ENCODE measurements around the gene PPP1R1C. TPM values are rescaled to one million over a fixed set of nuclear protein-coding genes. Genes with fewer than 3 reads are reported as not detected.

Gene PPP1R1C
- total and polyA plus RNA-seq, 2 donors (not counting 1 experiment from before 2014, with no cell fraction given), result not detected

GRCh38 chr2:181989099-181989498 is 3.4 kb downstream of the PPP1R1C start:
- no peak for ATAC-seq (ENCODE audit: low read depth)
- Histone ChIP-seq H4K20me1 (ENCODE audit: control insufficient read depth, insufficient read depth, low read length, poor library complexity, severe bottlenecking) (no peaks in the 10 kb centered on the region), H3K4me3 (ENCODE audit: control extremely low read depth in 1 of 5, extremely low read depth in 1 of 5, insufficient read depth in 1 of 5, low read depth in 2 of 5, low read length in 4 of 5) (no peak overlapping the region), H3K9me3 (ENCODE audit: control extremely low read depth in 1 of 3, control insufficient read depth in 2 of 3, insufficient read depth in 1 of 3, low read length in 2 of 3) (no peaks in the 10 kb centered on the region), H3K27me3 (replicated peaks in 1 of 4; ENCODE audit: control extremely low read depth in 1 of 4, control insufficient read depth in 3 of 4, insufficient read depth in 4 of 4, low read length in 3 of 4) (no peaks in the 10 kb centered on the region), H3K36me3 (replicated peaks in 1 of 2; ENCODE audit: control extremely low read depth in 1 of 2, control insufficient read depth in 1 of 2, extremely low read depth in 1 of 2, insufficient read depth in 2 of 2, low read length in 1 of 2) (no peaks in the 10 kb centered on the region), H3K9ac (ENCODE audit: low read length) (no peak overlapping the region), H3K4me2 (replicated peaks; ENCODE audit: low read depth, low read length, poor library complexity, severe bottlenecking) (no peak overlapping the region), H3K27ac (ENCODE audit: low read length in 2 of 2) (no peak overlapping the region), H3K79me2 (ENCODE audit: control insufficient read depth, insufficient read depth, low read length) (no peaks in the 10 kb centered on the region), H3K4me1 (ENCODE audit: control insufficient read depth in 2 of 2, insufficient read depth in 2 of 2, low read length in 2 of 2) (peaks cover 0 to 4% of the 10 kb centered on the region in 2 donors), H2AFZ (ENCODE audit: insufficient read depth, low read depth, low read length, poor library complexity, severe bottlenecking) (no peak overlapping the region)
- peaks cover 15% of the 10 kb centered on the region for H3K4me1 Mint-ChIP-seq
- no peak for DNase-seq
- TF ChIP-seq CTCF (IDR thresholded peaks at IDR 0.05), result no peak
- no peak for TF ChIP-seq EZH2 (IDR thresholded peaks at IDR 0.05; ENCODE audit: borderline replicate concordance, insufficient read depth, low read depth, low read length, poor library complexity, severe bottlenecking)
- no peaks in the 10 kb centered on the region for H3K27me3 Mint-ChIP-seq
- intact Hi-C loops (cut with micrococcal nuclease), result no loop called here
- ChIA-PET POLR2A (no interaction called here), CTCF (no interaction called here)
- no CpG with 5 or more reads among the region's 1 CpG for WGBS (ENCODE audit: insufficient coverage)
- no peak overlapping the region for H3K4me3 Mint-ChIP-seq
- no peak overlapping the region for H3K27ac Mint-ChIP-seq
- no peaks in the 10 kb centered on the region for H3K9me3 Mint-ChIP-seq (ENCODE audit: insufficient read depth)

GRCh38 chr2:181991171-181991885 is 5.7 kb downstream of the PPP1R1C start:
- CTCF ChIA-PET, result interaction anchor here (2.1 kb wide), 1 partner anchor 10 kb away, joined by 6 read pairs; no protein-coding TSS in a partner anchor
- ATAC-seq (ENCODE audit: low read depth), result peak; percentile 93
- Histone ChIP-seq H3K4me1 (ENCODE audit: control insufficient read depth in 2 of 2, insufficient read depth in 2 of 2, low read length in 2 of 2) (peaks cover 0 to 4% of the 10 kb centered on the region in 2 donors), H3K79me2 (ENCODE audit: control insufficient read depth, insufficient read depth, low read length) (no peaks in the 10 kb centered on the region), H3K27me3 (replicated peaks in 1 of 4; ENCODE audit: control extremely low read depth in 1 of 4, control insufficient read depth in 3 of 4, insufficient read depth in 4 of 4, low read length in 3 of 4) (no peaks in the 10 kb centered on the region), H3K4me3 (ENCODE audit: control extremely low read depth in 1 of 5, extremely low read depth in 1 of 5, insufficient read depth in 1 of 5, low read depth in 2 of 5, low read length in 4 of 5) (no peak overlapping the region), H2AFZ (ENCODE audit: insufficient read depth, low read depth, low read length, poor library complexity, severe bottlenecking) (no peak overlapping the region), H3K36me3 (replicated peaks in 1 of 2; ENCODE audit: control extremely low read depth in 1 of 2, control insufficient read depth in 1 of 2, extremely low read depth in 1 of 2, insufficient read depth in 2 of 2, low read length in 1 of 2) (no peaks in the 10 kb centered on the region), H3K27ac (ENCODE audit: low read length in 2 of 2) (no peak overlapping the region), H3K4me2 (replicated peaks; ENCODE audit: low read depth, low read length, poor library complexity, severe bottlenecking) (no peak overlapping the region), H3K9me3 (ENCODE audit: control extremely low read depth in 1 of 3, control insufficient read depth in 2 of 3, insufficient read depth in 1 of 3, low read length in 2 of 3) (no peaks in the 10 kb centered on the region), H4K20me1 (ENCODE audit: control insufficient read depth, insufficient read depth, low read length, poor library complexity, severe bottlenecking) (no peaks in the 10 kb centered on the region), H3K9ac (ENCODE audit: low read length) (no peak overlapping the region)
- TF ChIP-seq CTCF (IDR thresholded peaks at IDR 0.05) (no peak), EZH2 (IDR thresholded peaks at IDR 0.05; ENCODE audit: borderline replicate concordance, insufficient read depth, low read depth, low read length, poor library complexity, severe bottlenecking) (no peak)
- H3K27me3 Mint-ChIP-seq, result no peaks in the 10 kb centered on the region
- H3K4me3 Mint-ChIP-seq, result no peak overlapping the region
- intact Hi-C loops (cut with micrococcal nuclease), result no loop called here
- peak; percentile 25 for DNase-seq
- H3K9me3 Mint-ChIP-seq (ENCODE audit: insufficient read depth), result no peaks in the 10 kb centered on the region
- peaks cover 15% of the 10 kb centered on the region for H3K4me1 Mint-ChIP-seq
- POLR2A ChIA-PET, result no interaction called here
- no CpG with 5 or more reads among the region's 2 CpGs for WGBS (ENCODE audit: insufficient coverage)
- peak overlapping the region; percentile 10 for H3K27ac Mint-ChIP-seq
